Lower leg skin (tissue), 4 donors: ENCODE measurements around the gene STARD8. TPM values are rescaled to one million over a fixed set of nuclear protein-coding genes. Genes with fewer than 3 reads are reported as not detected.

Source experiments
- DNase-seq, 2 donors: peaks; one replicate each; pipeline ENCODE4 v3.0.0-alpha.2; 2019; ENCODE audit warnings: low spot score in 2 of 2
- H3K4me3 ChIP-seq: fragments of 200-600 bp; sonication (generic); 2 replicates; pipeline ENCODE4 v1.5.1; 2017; ENCODE audit warnings: mild to moderate bottlenecking, low read depth; ENCODE audit not compliant: poor library complexity, severe bottlenecking
- POLR2A ChIP-seq, 2 donors: fragments of 450-650 bp; IDR thresholded peaks; one replicate each; pipeline ENCODE4 v1.6.1; 2016 to 2017; ENCODE audit warnings: antibody characterized with exemption in 2 of 2, mild to moderate bottlenecking in 1 of 2, moderate library complexity in 1 of 2
- WGBS, 2 donors: methylation state at CpG; one replicate each; pipeline ENCODE4 v1.1.5; 2018; 5-methylcytosine and 5-hydroxymethylcytosine counted together
- intact Hi-C: fragments of 100-400 bp; cut with DNase I; formaldehyde crosslinking; loops from one replicate; pipeline ENCODE4 v1.15.0; 2023; ENCODE audit warnings: low total_unique reads
- total RNA-seq, 4 donors: library from RNA; depleted of rRNA; stranded (reverse); fragments of >200 nt; gene quantifications; one replicate each; pipeline ENCODE4 v1.1.0, GENCODE V29; 2016
- TF ChIP-seq, protein P1 (sequence below), 3 donors: fragments of 450-650 bp; IDR thresholded peaks; one replicate each; pipeline ENCODE4 v1.5.1; 2016; ENCODE audit warnings: antibody characterized with exemption in 3 of 3, mild to moderate bottlenecking in 3 of 3, moderate library complexity in 2 of 3

Gene STARD8
- total RNA-seq, 4 donors from 2014 or later, result 1.4 to 6.0 (median 2.5) TPM

DNA sequence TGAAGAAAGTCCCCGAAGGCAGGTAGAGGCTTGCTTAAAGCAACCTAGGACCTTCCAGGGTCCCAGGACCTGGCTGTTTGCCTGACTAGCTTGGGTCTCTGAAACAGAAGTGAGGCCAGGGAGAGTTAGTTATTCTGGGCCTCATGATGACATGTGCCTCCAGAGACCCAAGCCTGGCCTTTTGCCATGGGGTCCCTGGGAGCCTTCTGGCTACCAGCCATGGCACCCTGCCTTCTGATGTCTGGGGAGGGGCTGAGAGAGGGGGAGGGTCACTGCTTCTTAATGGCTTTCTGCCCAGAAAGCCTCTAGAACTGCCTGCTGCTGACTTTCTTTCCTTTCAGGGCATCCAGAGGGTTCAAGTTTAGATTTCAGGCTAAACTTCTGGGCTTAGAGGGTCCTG is 1.0 kb upstream of the STARD8 start:
- 80 to 100% methylated on average over 1 of the region's 1 CpG for WGBS, 2 donors
- intact Hi-C loops, result no loop called here
- TF ChIP-seq, protein P1, sequence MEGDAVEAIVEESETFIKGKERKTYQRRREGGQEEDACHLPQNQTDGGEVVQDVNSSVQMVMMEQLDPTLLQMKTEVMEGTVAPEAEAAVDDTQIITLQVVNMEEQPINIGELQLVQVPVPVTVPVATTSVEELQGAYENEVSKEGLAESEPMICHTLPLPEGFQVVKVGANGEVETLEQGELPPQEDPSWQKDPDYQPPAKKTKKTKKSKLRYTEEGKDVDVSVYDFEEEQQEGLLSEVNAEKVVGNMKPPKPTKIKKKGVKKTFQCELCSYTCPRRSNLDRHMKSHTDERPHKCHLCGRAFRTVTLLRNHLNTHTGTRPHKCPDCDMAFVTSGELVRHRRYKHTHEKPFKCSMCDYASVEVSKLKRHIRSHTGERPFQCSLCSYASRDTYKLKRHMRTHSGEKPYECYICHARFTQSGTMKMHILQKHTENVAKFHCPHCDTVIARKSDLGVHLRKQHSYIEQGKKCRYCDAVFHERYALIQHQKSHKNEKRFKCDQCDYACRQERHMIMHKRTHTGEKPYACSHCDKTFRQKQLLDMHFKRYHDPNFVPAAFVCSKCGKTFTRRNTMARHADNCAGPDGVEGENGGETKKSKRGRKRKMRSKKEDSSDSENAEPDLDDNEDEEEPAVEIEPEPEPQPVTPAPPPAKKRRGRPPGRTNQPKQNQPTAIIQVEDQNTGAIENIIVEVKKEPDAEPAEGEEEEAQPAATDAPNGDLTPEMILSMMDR (IDR thresholded peaks at IDR 0.05), result no peak
- no peak for TF ChIP-seq POLR2A (IDR thresholded peaks at IDR 0.05)
- no peak overlapping the region for H3K4me3 ChIP-seq
- DNase-seq, result no peak

DNA sequence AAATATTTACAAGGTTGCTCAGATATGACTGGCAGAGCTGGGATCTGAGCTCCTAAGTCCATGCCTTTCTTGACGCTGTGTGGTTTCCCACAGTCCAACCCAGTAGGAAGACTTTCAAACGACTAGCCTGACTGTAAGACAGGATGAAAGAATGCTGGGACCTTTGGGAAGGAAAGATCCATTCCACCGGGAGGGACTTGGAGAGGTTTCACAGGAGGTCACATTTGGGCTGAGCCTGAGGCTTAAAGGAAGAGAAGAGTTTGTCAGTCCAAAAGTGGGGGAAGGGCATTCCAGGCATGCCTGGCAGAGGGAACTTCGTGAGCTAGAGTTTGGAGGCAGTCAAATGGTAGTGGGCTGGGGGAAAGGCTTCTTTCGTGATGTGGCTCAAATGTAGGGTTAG is 1.5 kb downstream of the STARD8 start:
- WGBS, 2 donors, result 25 to 43% methylated on average over 5 of the region's 5 CpGs
- intact Hi-C loops, result no loop called here
- no peak for DNase-seq
- no peak for TF ChIP-seq POLR2A (IDR thresholded peaks at IDR 0.05)
- TF ChIP-seq, protein P1 (IDR thresholded peaks at IDR 0.05), result no peak
- H3K4me3 ChIP-seq, result no peak overlapping the region

DNA sequence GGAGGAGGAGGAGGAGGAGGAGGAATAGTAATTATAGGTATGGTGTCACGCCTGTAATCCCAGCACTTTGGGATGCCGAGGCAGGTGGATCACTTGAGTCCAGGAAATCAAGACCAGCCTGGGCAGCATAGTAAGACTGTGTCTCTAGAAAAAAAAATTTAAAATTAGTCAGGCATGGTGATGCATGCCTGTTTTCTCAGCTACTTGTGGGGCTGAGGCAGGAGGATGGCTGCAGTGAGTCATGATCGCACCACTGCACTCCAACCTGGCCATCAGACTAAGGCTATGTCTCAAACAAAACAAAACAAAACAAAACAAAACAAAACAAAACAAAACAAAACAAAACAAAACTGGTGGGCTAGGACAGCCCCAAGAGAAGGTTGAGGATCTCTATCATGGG is 3.0 kb downstream of the STARD8 start:
- H3K4me3 ChIP-seq, result no peak overlapping the region
- WGBS, 2 donors, result 70 to 76% methylated on average over 3 of the region's 3 CpGs
- TF ChIP-seq, protein P1 (IDR thresholded peaks at IDR 0.05), result no peak
- no peak for TF ChIP-seq POLR2A (IDR thresholded peaks at IDR 0.05)
- DNase-seq, result no peak
- intact Hi-C loops, result no loop called here

DNA sequence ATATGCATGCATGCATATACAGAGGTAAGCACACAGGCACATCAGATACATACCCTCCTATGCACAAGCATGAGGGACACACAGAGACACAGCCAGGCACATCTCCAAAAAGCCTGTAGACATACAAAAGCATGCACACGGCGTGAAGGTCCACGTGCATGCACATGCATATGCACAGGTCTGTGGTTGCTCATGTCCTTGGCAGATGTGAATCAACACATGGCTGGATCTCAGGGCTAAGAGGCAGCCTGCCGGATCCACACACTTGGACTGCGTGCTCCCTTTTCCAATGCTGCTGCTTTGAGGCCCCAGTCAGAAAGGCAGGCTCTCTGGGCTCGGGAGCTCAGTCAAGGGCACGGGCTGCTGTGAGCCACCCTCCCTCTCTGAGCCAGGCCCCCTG is 3.6 kb downstream of the STARD8 start:
- DNase-seq, result no peak
- TF ChIP-seq, protein P1 (IDR thresholded peaks at IDR 0.05), result no peak
- TF ChIP-seq POLR2A (IDR thresholded peaks at IDR 0.05), result no peak
- 49% methylated on average over 7 of the region's 7 CpGs; no CpG with 5 or more reads in 1 of the 2 donors for WGBS, 2 donors
- no peak overlapping the region for H3K4me3 ChIP-seq
- intact Hi-C loops, result no loop called here

DNA sequence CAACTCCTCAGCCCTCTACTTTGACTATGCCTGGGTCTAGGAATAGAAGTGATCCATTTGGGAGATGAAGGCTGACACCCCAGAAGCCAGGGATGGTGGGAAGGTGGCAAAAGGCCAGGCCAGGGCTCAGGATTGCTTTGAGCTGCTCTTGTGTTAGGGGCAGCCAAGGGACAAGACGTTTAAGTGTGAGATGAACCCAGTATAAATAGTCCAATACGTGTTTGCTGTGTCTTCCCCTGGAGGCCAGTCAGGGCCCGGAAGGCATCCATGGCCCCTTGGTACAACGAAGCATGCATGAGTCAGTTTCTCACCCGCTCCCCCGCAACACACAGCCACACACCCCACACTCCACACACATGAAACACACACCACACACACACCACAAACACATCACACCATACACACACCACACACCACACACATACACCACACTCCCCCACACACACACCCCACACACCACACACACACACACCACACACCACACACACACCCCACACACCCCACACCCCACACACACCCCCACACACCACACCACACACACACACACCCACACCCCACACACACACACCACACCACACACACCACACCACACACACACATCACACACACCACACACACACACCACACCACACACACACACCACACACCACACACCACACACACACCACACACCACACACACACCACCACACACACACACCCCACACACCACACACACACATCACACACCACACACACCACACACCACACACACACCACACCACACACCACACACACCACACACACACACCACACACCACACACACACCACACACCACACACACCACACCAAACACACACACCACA is 5.1 kb downstream of the STARD8 start:
- intact Hi-C loops, result no loop called here
- no peak for DNase-seq
- TF ChIP-seq, protein P1 (IDR thresholded peaks at IDR 0.05), result no peak
- no peak for TF ChIP-seq POLR2A (IDR thresholded peaks at IDR 0.05)
- 59 to 64% methylated on average over 5 to 6 of the region's 6 CpGs for WGBS, 2 donors
- H3K4me3 ChIP-seq, result no peak overlapping the region
